MV-4-11 (cell line): Measurements from ENCODE around the gene HDAC7.
A peak's percentile ranks its signal among the peaks of the same experiment; 100 is the strongest.

Experiments
- DNase-seq: peaks from one replicate; lab custom pipeline; 2025; lab: John Stamatoyannopoulos, UW

HDAC7 gene

GRCh38 chr12:47746073-47746472, 73.6 kb downstream of the HDAC7 start:
- DNase-seq: no peak

- no peak for DNase-seq
Measured at GRCh38 chr12:47745485-47746041, 74.1 kb downstream of the HDAC7 start.

- DNase-seq: no peak
Measured at GRCh38 chr12:47744778-47745436, 74.8 kb downstream of the HDAC7 start.

- no peak for DNase-seq
Measured at GRCh38 chr12:47744005-47744651, 75.6 kb downstream of the HDAC7 start.

- no peak for DNase-seq
Measured at GRCh38 chr12:47743311-47743860, 76.3 kb downstream of the HDAC7 start.

- no peak for DNase-seq
Measured at GRCh38 chr12:47742253-47742825, 77.4 kb downstream of the HDAC7 start.

- peak; percentile 89 for DNase-seq
Measured at GRCh38 chr12:47741340-47741703, 78.4 kb downstream of the HDAC7 start.

- no peak for DNase-seq
Measured at GRCh38 chr12:47740606-47741339, 78.9 kb downstream of the HDAC7 start.

GRCh38 chr12:47739979-47740378, 79.7 kb downstream of the HDAC7 start:
- no peak for DNase-seq

- no peak for DNase-seq
Measured at GRCh38 chr12:47739297-47739696, 80.4 kb downstream of the HDAC7 start.

GRCh38 chr12:47737936-47738594, 81.6 kb downstream of the HDAC7 start:
- DNase-seq: no peak

GRCh38 chr12:47736877-47737676, 82.6 kb downstream of the HDAC7 start:
- DNase-seq: no peak

- no peak for DNase-seq
Measured at GRCh38 chr12:47736216-47736615, 83.5 kb downstream of the HDAC7 start.

- DNase-seq: no peak
Measured at GRCh38 chr12:47735649-47736048, 84.1 kb downstream of the HDAC7 start.

- DNase-seq: no peak
Measured at GRCh38 chr12:47734725-47735480, 84.8 kb downstream of the HDAC7 start.

GRCh38 chr12:47733142-47733541, 86.6 kb downstream of the HDAC7 start:
- DNase-seq: no peak
